ENCODE measurements around the gene LALBA.
"Not testable (repeated sequence)": the region's sequence is repeated elsewhere in the genome, so short reads cannot be mapped to it uniquely, and the experiment has no call there.

GRCh38 chr12:48547012-48547411 lies 22.8 kb downstream of the LALBA start:
- not testable (repeated sequence) for TF ChIP-seq EP300, CTCF, POLR2A (IDR thresholded peaks at IDR 0.05)
